NCI-H69 (cell line): ENCODE data around the gene ZDHHC18.
A peak's percentile ranks its signal among the peaks of the same experiment; 100 is the strongest.
"Not testable (repeated sequence)": the region's sequence is repeated elsewhere in the genome, so short reads cannot be mapped to it uniquely, and the experiment has no call there.

Experiments
- DNase-seq: peaks from one replicate; lab custom pipeline; 2025; lab: John Stamatoyannopoulos, UW

The ZDHHC18 gene

GRCh38 chr1:26858160-26858559, 31.7 kb downstream of the ZDHHC18 start:
- no peak for DNase-seq

DNA sequence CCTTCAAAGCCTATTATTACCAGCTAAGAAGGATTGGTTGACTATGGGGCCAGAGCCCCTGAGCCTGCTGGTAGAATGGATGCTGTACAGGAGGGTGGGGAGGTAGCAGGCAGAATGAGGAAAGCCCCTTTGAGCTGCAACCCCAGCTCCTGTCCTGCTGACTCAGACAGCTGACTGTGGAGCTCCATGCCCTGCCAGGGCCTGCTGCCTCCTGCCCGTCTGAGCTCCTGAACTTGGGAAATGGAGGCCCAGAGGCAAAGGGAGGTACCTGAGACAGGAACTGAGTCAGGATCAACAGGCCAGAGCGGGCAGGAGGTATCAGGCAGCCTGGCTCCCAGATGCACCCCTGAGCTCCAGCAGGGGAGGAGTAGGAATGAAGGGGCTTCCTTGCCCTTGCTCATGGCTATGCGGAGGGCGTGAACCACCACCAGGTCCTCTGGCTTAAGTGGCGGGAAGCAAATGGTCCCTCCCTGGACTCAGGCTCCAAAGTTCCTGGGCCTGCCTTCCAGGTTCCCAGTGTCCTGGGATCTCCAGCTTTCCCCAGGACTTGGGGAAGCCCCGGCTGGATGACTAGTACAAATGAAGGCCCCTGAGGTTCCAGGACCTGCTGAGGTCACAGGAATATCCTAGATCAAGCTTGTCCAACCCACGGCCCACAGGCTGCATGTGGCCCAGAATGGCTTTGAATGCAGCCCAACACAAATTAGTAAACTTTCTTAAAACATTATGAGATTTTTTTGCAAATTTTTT, 32.6 kb downstream of the ZDHHC18 start:
- no peak for DNase-seq

DNA sequence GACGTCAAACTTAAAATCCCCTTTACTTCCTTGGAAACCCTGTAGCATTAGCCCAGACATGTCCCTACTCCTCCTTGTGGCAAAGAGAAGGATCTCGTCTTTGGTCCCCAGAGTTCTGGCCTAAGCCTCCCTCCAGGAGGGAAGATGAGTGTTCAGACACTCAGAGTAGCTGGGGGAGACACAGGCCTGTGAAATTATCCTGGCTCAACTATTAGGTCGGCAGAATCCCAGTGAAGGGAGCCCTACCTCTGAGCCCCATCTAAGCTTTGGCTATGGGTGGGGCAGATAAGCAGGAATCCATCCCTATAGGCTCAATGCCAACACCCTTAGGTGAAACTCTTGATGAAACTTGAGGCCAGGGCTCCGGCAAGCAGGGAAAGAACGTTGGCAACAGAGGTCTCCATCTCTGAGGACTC, 34.8 kb downstream of the ZDHHC18 start:
- DNase-seq = peak; percentile 17

DNA sequence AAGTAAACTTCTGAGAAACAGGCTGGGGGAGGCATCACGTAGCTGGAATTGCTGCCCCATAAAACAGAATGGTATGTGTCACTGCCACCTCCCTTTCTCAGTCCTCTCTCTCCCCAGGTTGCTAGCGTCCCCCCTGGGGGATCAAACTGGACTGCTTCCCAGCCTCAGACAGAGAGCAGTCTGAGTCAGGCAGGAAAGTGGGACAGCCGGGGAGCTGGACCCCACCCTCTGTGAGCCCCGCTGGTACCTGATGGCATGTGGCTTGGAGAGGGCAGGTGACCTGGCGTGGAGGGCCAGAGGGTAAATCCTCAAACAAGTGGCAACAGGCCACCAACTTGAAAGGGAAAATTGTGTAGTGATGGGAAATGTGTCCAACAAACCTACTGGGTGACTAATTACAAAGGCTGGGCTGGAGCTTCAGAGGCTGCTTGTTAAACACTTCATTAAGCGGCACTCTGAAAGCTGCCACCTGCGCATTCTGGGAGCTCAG, 35.4 kb downstream of the ZDHHC18 start:
- DNase-seq = peak; percentile 74

- peak; percentile 96 for DNase-seq
These were observed 36.5 kb downstream of the ZDHHC18 start, which contains the start of gene SFN for GRCh38 chr1:26862781-26863684. TSS of gene SFN (plus strand) at chr1:26863149. CDS start at chr1:26863213, 64 bp downstream.

- peak; percentile 58 for DNase-seq
These were observed 37.2 kb downstream of the ZDHHC18 start for GRCh38 chr1:26863685-26864077.

DNA sequence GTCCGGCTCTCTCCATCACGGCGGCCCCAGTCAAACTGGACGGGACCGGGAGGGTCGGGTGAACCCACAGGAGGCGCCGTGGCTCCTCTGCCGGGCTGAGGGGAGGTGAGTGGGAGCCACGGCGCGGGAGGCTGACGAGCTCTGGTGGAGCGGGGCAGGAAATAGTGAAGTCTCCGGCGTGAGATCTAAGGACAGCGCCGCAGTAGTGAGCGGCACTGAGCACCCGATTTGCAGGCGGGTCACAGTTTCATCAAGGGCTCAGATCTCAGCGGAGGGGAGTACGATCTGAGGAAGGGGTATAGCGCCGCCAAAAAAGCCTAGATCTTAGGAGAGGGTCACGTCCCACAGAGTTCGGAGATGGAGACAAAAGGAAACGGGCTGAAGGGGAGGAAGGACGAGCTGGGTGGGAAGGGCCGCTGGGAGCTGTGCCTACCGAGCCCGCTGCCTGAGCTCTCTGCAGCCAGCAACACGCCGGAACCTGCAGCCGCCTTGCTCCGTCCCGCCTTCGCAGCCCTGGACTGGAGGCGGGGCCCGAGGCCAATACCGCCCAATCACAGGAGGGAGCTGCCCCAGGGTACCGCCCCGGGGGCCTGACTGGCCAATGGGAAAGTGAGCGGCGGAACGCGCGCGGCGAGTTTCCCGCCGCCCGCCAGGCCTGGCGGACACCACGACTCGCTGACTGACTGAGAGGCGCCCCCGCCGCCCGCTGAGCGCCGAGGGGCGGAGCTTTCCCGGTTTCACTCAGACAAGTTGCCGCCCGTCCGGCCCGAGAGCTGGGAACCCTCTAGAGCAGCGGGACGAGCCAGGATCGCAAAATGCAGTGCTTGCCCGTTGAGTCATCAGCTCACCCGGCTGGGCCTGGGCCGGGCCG, 38.4 kb downstream of the ZDHHC18 start:
- DNase-seq = peak; percentile 95

- DNase-seq = not testable (repeated sequence)
These were observed 46.6 kb downstream of the ZDHHC18 start for GRCh38 chr1:26873097-26873496.

GRCh38 chr1:26874896-26875295, 48.4 kb downstream of the ZDHHC18 start:
- no peak for DNase-seq

GRCh38 chr1:26877326-26877725, 50.8 kb downstream of the ZDHHC18 start:
- DNase-seq = no peak

- DNase-seq = no peak
These were observed 53.3 kb downstream of the ZDHHC18 start for GRCh38 chr1:26879793-26880192.

GRCh38 chr1:26881611-26882010, 55.1 kb downstream of the ZDHHC18 start:
- DNase-seq = not testable (repeated sequence)

- DNase-seq = no peak
These were observed 56.4 kb downstream of the ZDHHC18 start for GRCh38 chr1:26882696-26883463.

- peak; percentile 18 for DNase-seq
These were observed 60.6 kb downstream of the ZDHHC18 start for GRCh38 chr1:26887125-26887524.

DNA sequence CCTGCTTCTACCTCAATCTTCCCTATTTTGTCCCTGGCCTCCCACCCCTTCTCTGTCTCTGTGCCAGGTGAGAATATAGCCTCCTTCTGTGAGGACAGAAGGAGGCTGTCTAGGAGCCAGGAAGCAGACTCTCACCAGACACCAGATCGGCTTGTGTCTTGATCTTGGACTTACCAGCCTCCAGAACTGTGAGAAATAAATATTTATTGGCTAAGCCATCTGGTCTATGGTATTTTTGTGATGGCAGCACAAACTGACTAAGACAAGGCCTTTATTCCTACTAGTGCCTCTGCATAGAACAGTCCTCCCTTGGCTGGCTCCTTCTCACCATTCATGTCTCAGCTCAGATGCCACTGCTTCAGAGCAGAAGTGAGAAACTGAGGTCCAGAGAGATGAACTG, 61.7 kb downstream of the ZDHHC18 start:
- DNase-seq = no peak

DNA sequence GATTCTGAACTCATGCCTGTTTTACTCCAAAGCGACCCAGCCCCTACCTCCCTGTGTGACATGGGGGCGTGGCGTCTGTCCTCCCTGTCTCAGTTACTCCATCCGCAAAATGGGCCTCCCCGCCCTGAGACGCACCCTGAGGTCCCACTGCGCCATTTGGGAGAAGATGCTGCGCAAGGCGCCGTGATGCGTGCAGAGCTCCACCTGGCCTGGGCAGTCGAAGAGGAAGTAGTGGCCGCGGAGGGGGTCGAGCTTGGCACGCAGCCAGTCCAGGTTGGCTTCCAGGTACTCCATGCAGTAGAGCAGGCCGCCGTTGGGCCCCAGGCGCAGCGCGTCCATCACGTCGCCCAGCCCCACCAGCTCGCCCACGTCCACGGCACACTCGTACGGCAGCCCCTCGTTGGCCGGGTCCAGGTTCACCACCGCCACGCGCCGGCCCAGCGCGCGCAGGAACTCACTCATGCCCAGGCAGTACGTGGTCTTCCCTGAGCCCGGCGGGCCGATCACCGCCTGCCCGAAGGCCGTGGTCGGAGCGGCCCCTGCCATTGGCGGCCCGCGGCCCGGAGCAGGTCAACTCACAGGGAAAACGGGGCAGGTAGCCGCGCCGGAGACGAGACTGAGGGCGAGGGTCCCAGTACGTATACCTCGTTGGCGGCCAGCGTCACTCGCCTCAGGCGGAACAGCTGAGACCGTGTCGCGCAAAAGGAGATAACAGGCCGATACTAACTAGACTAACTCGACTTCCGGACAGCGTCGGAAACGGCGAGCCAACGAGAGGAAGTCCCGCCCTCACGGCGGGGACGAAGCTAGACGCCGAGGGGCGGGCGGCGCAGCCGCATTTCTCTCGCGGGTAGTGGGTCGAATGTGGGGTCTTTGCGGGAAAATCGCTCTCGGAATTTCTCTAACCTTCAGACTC, 63.3 kb downstream of the ZDHHC18 start, which contains the start of gene GPN2:
GPN2 (minus strand) TSS at position 733 of the 916 bp plus-strand sequence; CDS start at position 546, 187 bp downstream.
- peak; percentile 85 for DNase-seq

DNA sequence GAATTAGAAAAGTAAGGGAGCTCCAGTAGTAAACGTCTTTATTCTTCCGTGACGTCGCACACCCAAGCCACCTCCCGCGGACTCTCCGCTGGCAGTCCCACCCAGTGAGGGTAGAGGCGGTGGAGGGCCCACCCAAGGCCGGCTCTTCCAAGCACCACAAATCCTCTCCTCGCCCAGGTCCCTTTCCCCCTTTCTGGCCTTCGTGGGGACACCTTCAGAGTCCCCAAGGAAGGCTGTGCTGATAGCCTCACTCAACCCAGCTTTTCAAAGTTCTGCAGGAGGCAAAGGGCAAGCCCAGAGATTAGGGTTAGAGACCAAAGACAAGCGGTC, 63.9 kb downstream of the ZDHHC18 start:
- no peak for DNase-seq

GRCh38 chr1:26894263-26894662, 67.8 kb downstream of the ZDHHC18 start:
- DNase-seq = no peak

DNA sequence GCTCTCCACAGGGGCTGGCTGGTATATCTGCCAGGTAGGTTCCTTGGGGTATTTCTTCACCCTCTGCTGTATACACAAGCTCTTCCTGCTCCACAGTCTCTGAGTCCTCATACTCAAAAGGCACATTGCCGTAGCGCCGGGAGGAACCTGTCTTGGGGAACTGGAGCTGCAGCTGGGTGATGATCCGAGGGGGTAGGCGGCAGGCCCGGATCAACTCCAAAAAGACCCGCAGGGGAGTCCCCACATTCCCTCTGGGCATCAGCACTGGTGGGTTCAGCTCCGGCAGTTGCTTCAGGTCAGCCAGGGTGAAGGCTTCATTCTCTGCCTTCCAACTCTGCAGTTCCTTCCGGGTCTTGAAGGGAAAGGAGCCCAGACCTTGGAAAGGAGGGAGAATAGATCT, 70.9 kb downstream of the ZDHHC18 start:
- DNase-seq = no peak
